Progenitor cell of endocrine pancreas (in vitro differentiated cells): Measurements from ENCODE around the gene RASGRP3. TPM values are rescaled to one million over a fixed set of nuclear protein-coding genes. Genes with fewer than 3 reads are reported as not detected.

Experiments
- DNase-seq: peaks from one replicate; pipeline ENCODE4 v3.0.0; 2021; ENCODE audit warnings: low spot score; ENCODE audit not compliant: unreplicated experiment
- H3K27ac Mint-ChIP-seq: 2 replicates; pipeline ENCODE4 v1.8.0; 2021; ENCODE audit warnings: mild to moderate bottlenecking, moderate library complexity, mixed read lengths
- H3K27me3 Mint-ChIP-seq: 2 replicates; pipeline ENCODE4 v1.8.0; 2021; ENCODE audit warnings: mixed read lengths
- H3K36me3 Mint-ChIP-seq: 2 replicates; pipeline ENCODE4 v1.8.0; 2022; ENCODE audit warnings: mixed read lengths; ENCODE audit not compliant: insufficient read depth
- H3K4me1 Mint-ChIP-seq: 2 replicates; pipeline ENCODE4 v1.8.0; 2021; ENCODE audit warnings: low read depth, mixed read lengths
- H3K4me3 Mint-ChIP-seq: 2 replicates; pipeline ENCODE4 v1.8.0; 2021; ENCODE audit warnings: low read depth, mild to moderate bottlenecking, moderate library complexity, mixed read lengths
- H3K9me3 Mint-ChIP-seq: 2 replicates; pipeline ENCODE4 v1.8.0; 2021; ENCODE audit warnings: low read depth, mixed read lengths
- total RNA-seq: library from RNA; stranded (reverse); gene quantifications from 2 replicates; pipeline ENCODE4 v1.2.1, GENCODE V29; 2021
- TF ChIP-seq, protein P1 (sequence below): fragments of 200-600 bp; sonication (generic); IDR thresholded peaks from one replicate; pipeline ENCODE4 v1.5.0; 2021; ENCODE audit warnings: antibody characterized with exemption, mild to moderate bottlenecking; ENCODE audit not compliant: unreplicated experiment

RASGRP3 gene
- total RNA-seq, 1 donor from 2014 or later = not detected

DNA sequence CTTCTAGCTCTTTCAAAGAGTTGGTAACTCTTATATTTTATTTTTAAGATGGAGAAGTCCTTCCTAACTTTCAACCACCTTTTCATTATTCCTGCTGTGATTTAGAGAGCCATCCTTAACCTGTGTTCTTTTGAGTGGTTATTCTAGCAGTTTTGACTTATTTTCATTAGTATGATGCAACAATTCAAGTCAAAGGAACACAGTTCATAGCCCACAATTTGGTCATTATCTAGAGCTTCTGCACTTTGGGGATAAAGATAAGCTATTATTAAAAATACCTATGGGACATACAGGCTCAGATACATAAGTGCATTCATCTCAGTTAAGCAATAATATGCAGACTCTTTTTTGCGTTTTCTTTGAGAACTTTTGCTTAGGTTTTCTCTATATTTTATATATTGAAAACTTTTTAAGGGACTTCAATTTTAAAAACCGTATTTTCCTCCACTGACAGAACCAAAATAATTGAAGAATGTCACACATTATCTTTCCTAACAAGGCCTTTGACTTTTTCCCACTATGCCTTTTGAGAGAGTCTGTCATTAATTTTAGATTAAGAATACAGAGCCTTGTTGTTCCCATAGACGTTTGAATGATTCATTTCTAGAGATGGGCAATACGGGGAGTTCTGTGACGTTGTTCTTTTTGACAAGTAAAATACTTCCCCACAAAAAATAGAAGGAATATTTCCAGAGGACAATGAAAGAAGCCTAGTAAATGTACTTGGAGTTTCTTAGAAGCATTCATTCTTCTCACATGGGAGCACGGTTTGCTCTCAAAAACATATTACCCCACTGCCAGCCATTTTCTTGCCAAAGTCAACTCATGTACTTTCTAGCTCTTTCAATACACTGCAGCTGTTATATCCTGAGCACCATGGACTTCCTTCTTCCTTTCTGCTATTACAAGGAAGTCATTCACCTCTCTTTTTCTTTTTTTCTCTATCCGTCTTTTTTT, 42.9 kb upstream of the RASGRP3 start:
- no peaks in the 10 kb centered on the region for H3K36me3 Mint-ChIP-seq
- no peaks in the 10 kb centered on the region for H3K9me3 Mint-ChIP-seq
- TF ChIP-seq, protein P1, sequence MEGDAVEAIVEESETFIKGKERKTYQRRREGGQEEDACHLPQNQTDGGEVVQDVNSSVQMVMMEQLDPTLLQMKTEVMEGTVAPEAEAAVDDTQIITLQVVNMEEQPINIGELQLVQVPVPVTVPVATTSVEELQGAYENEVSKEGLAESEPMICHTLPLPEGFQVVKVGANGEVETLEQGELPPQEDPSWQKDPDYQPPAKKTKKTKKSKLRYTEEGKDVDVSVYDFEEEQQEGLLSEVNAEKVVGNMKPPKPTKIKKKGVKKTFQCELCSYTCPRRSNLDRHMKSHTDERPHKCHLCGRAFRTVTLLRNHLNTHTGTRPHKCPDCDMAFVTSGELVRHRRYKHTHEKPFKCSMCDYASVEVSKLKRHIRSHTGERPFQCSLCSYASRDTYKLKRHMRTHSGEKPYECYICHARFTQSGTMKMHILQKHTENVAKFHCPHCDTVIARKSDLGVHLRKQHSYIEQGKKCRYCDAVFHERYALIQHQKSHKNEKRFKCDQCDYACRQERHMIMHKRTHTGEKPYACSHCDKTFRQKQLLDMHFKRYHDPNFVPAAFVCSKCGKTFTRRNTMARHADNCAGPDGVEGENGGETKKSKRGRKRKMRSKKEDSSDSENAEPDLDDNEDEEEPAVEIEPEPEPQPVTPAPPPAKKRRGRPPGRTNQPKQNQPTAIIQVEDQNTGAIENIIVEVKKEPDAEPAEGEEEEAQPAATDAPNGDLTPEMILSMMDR = no peak

DNA sequence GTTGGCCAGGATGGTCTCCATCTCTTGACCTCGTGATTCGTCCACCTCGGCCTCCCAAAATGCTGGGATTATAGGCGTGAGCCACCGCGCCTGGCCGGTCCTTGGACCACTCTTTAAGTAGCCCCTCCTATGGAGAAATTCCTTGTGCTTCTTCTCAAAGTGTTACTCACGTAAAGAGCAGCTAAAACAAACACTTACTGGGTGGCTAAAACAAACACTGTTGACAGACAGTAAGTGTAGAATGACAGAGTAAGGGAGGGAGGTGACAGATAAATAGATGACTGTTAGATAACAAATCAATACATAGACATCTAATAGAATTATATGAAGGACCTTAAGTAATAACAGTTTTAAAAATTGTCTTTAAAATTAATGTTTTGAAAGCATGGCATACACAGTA, 40.9 kb upstream of the RASGRP3 start:
- TF ChIP-seq, protein P1 = no peak
- no peaks in the 10 kb centered on the region for H3K4me1 Mint-ChIP-seq

More for the DNA sequence above, 42.9 kb upstream of the RASGRP3 start:
- Mint-ChIP-seq H3K4me1 (no peaks in the 10 kb centered on the region), H3K4me3 (no peak overlapping the region), H3K27ac (no peak overlapping the region), H3K27me3 (peaks cover 24% of the 10 kb centered on the region)
- no peak for DNase-seq

DNA sequence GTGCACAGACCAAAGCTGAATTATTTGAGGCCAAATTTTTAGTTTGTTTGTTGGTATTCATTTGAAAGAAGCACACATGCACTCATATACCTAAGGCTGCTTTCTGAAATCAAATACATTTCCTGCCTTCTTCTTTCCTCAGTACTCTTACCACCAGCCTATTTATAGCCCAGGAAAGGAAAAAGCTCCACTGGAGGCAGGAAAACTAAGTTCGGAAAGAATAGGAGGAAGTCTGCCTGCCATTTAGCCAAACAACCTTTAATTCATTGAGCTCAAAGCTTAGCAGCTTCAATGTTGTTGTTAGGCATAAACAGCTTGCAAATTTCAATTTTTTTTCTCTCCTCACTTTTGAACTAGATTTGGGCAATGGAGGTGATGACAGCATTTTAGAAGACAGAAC, 40.4 kb upstream of the RASGRP3 start:
- H3K36me3 Mint-ChIP-seq = no peaks in the 10 kb centered on the region

More for the DNA sequence above, 40.9 kb upstream of the RASGRP3 start:
- no peak overlapping the region for H3K27ac Mint-ChIP-seq
- no peak overlapping the region for H3K4me3 Mint-ChIP-seq
- no peaks in the 10 kb centered on the region for H3K9me3 Mint-ChIP-seq
- no peaks in the 10 kb centered on the region for H3K36me3 Mint-ChIP-seq
- no peak for DNase-seq
- peaks cover 36% of the 10 kb centered on the region for H3K27me3 Mint-ChIP-seq

DNA sequence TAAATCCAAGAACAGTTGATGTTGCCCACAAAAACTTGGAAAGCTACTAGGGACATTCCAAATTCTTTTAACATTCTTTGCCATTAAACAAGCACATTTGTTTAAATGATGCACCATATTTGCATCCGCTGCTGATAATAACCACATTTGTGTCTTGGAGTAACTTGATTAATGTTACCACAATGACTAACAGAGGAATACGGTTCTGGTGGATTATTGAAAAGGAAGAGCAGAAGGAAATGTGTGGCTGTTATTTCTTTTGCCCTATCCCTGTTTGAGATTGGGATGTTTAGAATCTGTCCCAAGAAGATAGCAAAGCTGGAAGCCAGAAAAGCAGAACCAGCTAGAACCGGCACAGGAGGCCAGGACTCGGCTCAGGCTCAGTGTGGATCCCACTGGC, 39.2 kb upstream of the RASGRP3 start:
- Mint-ChIP-seq H3K36me3 (no peaks in the 10 kb centered on the region), H3K4me1 (no peaks in the 10 kb centered on the region), H3K27me3 (peaks cover 28% of the 10 kb centered on the region), H3K27ac (no peak overlapping the region), H3K4me3 (no peak overlapping the region), H3K9me3 (no peaks in the 10 kb centered on the region)
- DNase-seq = no peak
- TF ChIP-seq, protein P1 = no peak

More for the DNA sequence above, 40.4 kb upstream of the RASGRP3 start:
- Mint-ChIP-seq H3K27me3 (peaks cover 34% of the 10 kb centered on the region), H3K4me1 (no peaks in the 10 kb centered on the region), H3K4me3 (no peak overlapping the region), H3K9me3 (no peaks in the 10 kb centered on the region), H3K27ac (no peak overlapping the region)
- no peak for DNase-seq
- TF ChIP-seq, protein P1 = no peak

DNA sequence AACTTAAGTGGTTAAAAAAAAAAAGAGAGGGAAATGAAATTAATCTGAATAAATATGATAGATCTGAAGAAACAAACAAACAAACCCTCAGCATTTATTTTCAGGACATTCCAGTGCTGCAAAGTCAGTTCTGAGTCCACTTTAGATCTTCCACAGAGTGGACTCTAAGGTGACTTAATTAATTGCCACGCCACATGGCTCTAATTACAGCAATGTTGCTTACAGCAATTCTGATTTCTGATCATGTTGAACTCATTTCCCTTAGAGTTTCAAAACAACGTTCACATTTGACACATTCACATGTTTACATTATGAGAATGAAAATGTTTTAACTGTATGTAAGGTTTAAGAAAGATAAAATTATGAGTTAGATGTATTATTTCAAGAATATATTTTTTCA, 38.6 kb upstream of the RASGRP3 start:
- no peak overlapping the region for H3K4me3 Mint-ChIP-seq
- H3K27ac Mint-ChIP-seq = no peak overlapping the region
- H3K36me3 Mint-ChIP-seq = no peaks in the 10 kb centered on the region
- peaks cover 23% of the 10 kb centered on the region for H3K27me3 Mint-ChIP-seq
- no peaks in the 10 kb centered on the region for H3K4me1 Mint-ChIP-seq
- TF ChIP-seq, protein P1 = no peak
- H3K9me3 Mint-ChIP-seq = no peaks in the 10 kb centered on the region
- no peak for DNase-seq
